Measurements from ENCODE around the gene NRXN3.
A peak's percentile ranks its signal among the peaks of the same experiment; 100 is the strongest.
"Not testable (repeated sequence)": the region's sequence is repeated elsewhere in the genome, so short reads cannot be mapped to it uniquely, and the experiment has no call there.

The NRXN3 gene

DNA sequence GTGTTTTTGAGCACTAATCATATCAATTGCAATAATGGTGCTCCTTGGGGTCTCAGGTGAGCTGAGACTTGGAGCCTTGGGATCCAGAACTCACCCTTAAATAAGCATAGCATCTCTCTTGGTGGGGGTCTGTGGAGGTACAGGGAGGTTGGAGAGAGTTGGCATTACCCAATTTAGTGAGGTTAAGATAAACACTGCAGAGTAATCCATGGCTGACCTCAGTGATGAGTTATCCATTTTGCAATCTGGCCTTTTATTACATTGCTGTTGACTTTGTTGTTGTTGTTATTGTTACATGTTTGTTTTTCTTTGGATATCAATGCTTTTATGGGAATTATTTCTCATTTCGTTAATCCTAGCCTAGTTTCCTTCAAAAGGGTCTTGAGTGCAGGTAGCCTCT is 373.3 kb downstream of the NRXN3 start:
- DNase-seq (ENCODE audit: low read depth): no peak
- TF ChIP-seq, protein P1, sequence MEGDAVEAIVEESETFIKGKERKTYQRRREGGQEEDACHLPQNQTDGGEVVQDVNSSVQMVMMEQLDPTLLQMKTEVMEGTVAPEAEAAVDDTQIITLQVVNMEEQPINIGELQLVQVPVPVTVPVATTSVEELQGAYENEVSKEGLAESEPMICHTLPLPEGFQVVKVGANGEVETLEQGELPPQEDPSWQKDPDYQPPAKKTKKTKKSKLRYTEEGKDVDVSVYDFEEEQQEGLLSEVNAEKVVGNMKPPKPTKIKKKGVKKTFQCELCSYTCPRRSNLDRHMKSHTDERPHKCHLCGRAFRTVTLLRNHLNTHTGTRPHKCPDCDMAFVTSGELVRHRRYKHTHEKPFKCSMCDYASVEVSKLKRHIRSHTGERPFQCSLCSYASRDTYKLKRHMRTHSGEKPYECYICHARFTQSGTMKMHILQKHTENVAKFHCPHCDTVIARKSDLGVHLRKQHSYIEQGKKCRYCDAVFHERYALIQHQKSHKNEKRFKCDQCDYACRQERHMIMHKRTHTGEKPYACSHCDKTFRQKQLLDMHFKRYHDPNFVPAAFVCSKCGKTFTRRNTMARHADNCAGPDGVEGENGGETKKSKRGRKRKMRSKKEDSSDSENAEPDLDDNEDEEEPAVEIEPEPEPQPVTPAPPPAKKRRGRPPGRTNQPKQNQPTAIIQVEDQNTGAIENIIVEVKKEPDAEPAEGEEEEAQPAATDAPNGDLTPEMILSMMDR (IDR thresholded peaks at IDR 0.05; ENCODE audit: low read depth, low read length, missing control alignments): no peak
- H3K4me3 ChIP-seq (ENCODE audit: low read depth, low read length): no peak overlapping the region

DNA sequence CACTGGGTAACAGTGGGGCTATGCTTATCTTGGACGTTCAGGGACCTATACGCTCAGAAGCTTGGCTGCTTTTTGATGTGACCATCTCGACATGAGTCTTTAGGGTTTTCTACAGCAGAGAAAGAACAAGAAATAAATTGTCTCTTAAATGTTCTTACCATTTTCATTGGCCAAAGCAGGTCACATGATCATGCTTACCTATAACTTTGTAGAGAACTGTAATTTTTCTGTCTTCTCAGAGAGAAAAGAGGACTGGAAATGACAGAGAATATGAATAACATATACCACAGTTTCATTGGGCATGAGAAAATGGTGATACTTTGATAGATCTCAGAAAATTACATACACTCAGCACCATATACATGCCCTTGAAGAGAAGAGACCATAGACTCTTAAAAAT is 390.9 kb downstream of the NRXN3 start:
- DNase-seq (ENCODE audit: low read depth): no peak

DNA sequence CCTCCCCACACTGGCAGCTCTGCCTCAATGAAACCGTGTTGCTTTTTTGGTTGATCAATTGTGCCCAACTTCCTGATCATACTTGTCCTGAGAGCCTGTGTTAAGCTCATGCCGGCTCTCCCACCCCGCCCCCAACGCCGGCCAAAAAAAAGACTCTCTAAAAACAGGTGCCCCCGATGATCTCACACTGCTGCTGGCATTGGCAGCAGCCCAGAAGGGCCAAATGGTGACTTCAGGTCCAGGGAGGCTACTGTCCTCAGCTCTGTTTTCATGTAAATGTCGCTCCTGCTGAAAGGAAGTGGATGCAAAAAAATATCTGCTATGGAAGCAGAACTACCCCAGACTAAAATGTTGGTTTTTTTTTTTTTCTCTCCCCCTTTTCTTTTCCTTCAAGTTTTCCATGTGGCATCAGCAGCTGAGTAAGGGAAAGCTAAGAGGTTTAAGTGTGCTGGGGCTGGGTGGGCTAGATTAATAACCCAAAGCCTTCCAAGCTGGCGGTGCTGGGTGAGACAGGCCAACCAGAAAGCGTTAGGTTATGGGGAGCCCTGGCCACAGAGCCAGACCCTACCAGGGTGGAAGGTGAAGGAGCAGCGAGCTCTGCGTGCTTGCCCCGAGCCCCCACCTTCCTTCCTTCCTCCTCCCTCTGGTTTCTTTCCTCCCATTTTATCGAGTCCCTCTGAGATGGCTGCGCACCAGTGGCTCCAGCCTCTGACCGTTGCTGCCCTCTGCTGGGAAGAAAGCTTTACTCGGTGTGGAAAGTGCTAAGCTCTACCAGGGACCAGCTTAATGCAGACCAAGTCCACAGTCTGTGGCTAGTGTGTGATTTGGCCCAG is 396.1 kb downstream of the NRXN3 start:
- DNase-seq (ENCODE audit: low read depth): peak; percentile 21
- TF ChIP-seq, protein P1 (IDR thresholded peaks at IDR 0.05; ENCODE audit: low read depth, low read length, missing control alignments): peak; percentile 84
- no peak overlapping the region for H3K4me3 ChIP-seq (ENCODE audit: low read depth, low read length)

More for the DNA sequence above, 390.9 kb downstream of the NRXN3 start:
- TF ChIP-seq, protein P1 (IDR thresholded peaks at IDR 0.05; ENCODE audit: low read depth, low read length, missing control alignments): no peak
- no peak overlapping the region for H3K4me3 ChIP-seq (ENCODE audit: low read depth, low read length)

DNA sequence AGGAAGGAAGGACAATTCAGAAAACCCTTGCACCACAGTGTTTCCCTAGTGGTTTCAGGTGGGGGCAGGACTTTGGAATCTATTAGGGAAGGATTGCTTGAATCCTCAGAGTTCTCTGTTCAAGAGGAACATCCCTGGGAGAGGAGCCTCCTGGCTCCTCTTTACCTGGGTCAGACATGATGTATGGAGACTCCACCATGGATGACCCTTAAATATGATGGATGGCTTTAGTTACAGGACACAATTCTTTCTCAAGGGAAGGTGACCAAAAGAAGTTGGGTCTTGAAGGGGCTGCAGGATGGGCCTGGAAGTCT is 396.6 kb downstream of the NRXN3 start:
- TF ChIP-seq, protein P1 (IDR thresholded peaks at IDR 0.05; ENCODE audit: low read depth, low read length, missing control alignments): no peak
- DNase-seq (ENCODE audit: low read depth): no peak
- H3K4me3 ChIP-seq (ENCODE audit: low read depth, low read length): no peak overlapping the region

DNA sequence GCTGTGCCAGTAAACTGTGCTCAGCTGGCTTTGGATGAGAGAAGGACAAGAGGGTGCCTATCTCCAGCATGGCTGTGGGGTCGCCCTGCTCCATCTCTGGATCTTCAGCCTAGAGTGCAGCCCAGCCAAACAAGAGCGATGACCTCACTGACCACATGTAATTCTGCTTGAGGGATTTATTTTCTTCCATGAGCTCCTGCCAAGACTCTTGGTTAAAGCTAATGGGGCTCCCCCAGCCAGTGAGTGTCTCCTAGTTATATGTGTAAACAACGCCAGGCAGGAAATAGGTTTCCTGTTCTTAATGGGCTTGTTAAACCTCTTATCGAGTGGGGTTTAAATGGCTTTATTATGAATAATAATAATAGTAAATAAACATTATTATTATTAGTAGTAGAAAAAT is 397.2 kb downstream of the NRXN3 start:
- TF ChIP-seq, protein P1 (IDR thresholded peaks at IDR 0.05; ENCODE audit: low read depth, low read length, missing control alignments): no peak
- DNase-seq (ENCODE audit: low read depth): no peak
- H3K4me3 ChIP-seq (ENCODE audit: low read depth, low read length): no peak overlapping the region

DNA sequence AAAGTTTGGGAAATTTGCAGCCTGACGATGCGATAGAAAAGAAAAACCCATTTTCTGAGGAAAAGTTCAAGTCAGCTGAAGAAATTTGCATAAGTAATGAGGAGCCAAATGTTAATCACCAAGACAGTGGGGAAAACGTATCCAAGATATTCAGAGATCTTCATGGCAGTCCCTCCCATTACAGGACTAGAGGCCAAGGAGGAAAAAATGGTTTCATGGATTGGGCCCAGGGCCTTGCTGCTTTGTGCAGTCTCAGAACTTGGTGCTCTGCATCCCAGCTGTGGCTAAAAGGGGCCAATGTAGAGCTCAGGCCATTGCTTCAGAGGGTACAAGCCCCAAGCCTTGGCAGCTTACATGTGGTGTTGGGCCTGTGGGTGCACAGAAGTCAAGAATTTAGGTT is 403.6 kb downstream of the NRXN3 start:
- not testable (repeated sequence) for DNase-seq (ENCODE audit: low read depth); H3K4me3 ChIP-seq (ENCODE audit: low read depth, low read length)

DNA sequence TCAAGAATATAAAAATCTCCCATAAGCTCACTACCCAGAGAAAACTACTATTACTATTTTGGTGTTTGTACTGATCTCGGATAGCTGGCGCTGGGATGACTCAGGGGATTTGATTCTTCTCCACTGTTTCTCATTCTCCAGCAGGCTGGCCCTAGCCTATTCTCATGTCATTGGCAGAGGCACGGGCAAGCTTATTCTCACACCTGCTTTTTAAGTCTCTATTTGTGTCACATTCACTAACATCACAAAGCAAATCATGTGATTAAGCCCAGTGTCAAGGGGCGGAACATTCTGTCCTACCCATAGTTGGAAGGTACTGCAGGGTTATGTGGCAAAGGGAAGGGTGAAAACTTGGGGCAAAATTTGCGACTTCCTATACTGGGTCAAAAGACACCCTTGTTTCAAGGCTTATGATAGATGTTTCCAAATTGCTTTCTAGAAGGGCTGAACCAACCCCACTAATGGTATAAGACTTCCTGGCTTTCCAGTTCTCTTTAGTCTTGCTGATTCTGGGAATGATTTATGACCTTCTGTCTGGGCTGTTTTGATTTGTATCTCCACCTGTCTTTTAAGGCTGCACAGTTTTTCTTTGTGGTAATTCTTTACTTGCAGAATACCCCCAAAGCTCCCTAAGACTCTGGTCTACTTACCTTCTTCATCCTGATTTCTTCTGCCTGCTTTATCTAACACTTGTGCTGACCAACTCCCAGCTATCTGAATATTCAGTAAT is 406.4 kb downstream of the NRXN3 start:
- DNase-seq (ENCODE audit: low read depth): no peak
- H3K4me3 ChIP-seq (ENCODE audit: low read depth, low read length): no peak overlapping the region
- TF ChIP-seq, protein P1 (IDR thresholded peaks at IDR 0.05; ENCODE audit: low read depth, low read length, missing control alignments): no peak
